ENCODE results near the gene OGFR.

OGFR gene

GRCh38 chr20:62804627-62805154 lies at the start of gene OGFR:
OGFR (plus strand) TSS chr20:62804835; CDS start chr20:62804860, 25 bp downstream.
- H3K27me3 Mint-ChIP-seq (ENCODE audit: low read depth, poor library complexity): peaks cover 11% of the 10 kb centered on the region
- peak within 1 kb of the TSS; percentile 87 for H3K4me3 Mint-ChIP-seq
- peaks cover 38% of the 10 kb centered on the region for H3K4me1 Mint-ChIP-seq
- no peaks in the 10 kb centered on the region for H3K9me3 Mint-ChIP-seq
- no peak for TF ChIP-seq CTCF (IDR thresholded peaks at IDR 0.05)
- peak; percentile 73 for DNase-seq
- peaks cover 18% of the 10 kb centered on the region for H3K36me3 Mint-ChIP-seq (ENCODE audit: low read depth)
- H3K27ac Mint-ChIP-seq: no peak within 1 kb of the TSS

- no peak overlapping the region for H3K27ac Mint-ChIP-seq
- H3K27me3 Mint-ChIP-seq (ENCODE audit: low read depth, poor library complexity): peaks cover 19% of the 10 kb centered on the region
- no peaks in the 10 kb centered on the region for H3K36me3 Mint-ChIP-seq (ENCODE audit: low read depth)
- H3K4me1 Mint-ChIP-seq: peaks cover 18% of the 10 kb centered on the region
- TF ChIP-seq CTCF (IDR thresholded peaks at IDR 0.05): no peak
- no peak overlapping the region for H3K4me3 Mint-ChIP-seq
- H3K9me3 Mint-ChIP-seq: peaks cover 4% of the 10 kb centered on the region
- DNase-seq: no peak
Observed at GRCh38 chr20:62754991-62755356, 49.7 kb upstream of the OGFR start.

GRCh38 chr20:62755817-62756724 lies 48.6 kb upstream of the OGFR start:
- no peaks in the 10 kb centered on the region for H3K36me3 Mint-ChIP-seq (ENCODE audit: low read depth)
- H3K4me3 Mint-ChIP-seq: no peak overlapping the region
- no peak overlapping the region for H3K27ac Mint-ChIP-seq
- peaks cover 4% of the 10 kb centered on the region for H3K9me3 Mint-ChIP-seq
- H3K4me1 Mint-ChIP-seq: peaks cover 20% of the 10 kb centered on the region
- no peak for TF ChIP-seq CTCF (IDR thresholded peaks at IDR 0.05)
- DNase-seq: no peak
- H3K27me3 Mint-ChIP-seq (ENCODE audit: low read depth, poor library complexity): peaks cover 15% of the 10 kb centered on the region

GRCh38 chr20:62758226-62758912 lies 46.3 kb upstream of the OGFR start:
- Mint-ChIP-seq H3K9me3 (peaks cover 4% of the 10 kb centered on the region), H3K27ac (no peak overlapping the region), H3K4me1 (peaks cover 32% of the 10 kb centered on the region), H3K36me3 (ENCODE audit: low read depth) (no peaks in the 10 kb centered on the region), H3K4me3 (no peak overlapping the region), H3K27me3 (ENCODE audit: low read depth, poor library complexity) (peaks cover 14% of the 10 kb centered on the region)
- no peak for DNase-seq
- no peak for TF ChIP-seq CTCF (IDR thresholded peaks at IDR 0.05)

GRCh38 chr20:62759981-62760431 lies 44.6 kb upstream of the OGFR start:
- TF ChIP-seq CTCF (IDR thresholded peaks at IDR 0.05): no peak
- peaks cover 12% of the 10 kb centered on the region for H3K27me3 Mint-ChIP-seq (ENCODE audit: low read depth, poor library complexity)
- H3K4me3 Mint-ChIP-seq: no peak overlapping the region
- peaks cover 34% of the 10 kb centered on the region for H3K4me1 Mint-ChIP-seq
- H3K9me3 Mint-ChIP-seq: peaks cover 4% of the 10 kb centered on the region
- DNase-seq: no peak
- no peak overlapping the region for H3K27ac Mint-ChIP-seq
- H3K36me3 Mint-ChIP-seq (ENCODE audit: low read depth): no peaks in the 10 kb centered on the region
